ENCODE data around the gene SLC27A2. TPM values are rescaled to one million over a fixed set of nuclear protein-coding genes. Genes with fewer than 3 reads are reported as not detected.

The SLC27A2 gene
- total RNA-seq, 1 donor from 2014 or later: 7.8 TPM

DNA sequence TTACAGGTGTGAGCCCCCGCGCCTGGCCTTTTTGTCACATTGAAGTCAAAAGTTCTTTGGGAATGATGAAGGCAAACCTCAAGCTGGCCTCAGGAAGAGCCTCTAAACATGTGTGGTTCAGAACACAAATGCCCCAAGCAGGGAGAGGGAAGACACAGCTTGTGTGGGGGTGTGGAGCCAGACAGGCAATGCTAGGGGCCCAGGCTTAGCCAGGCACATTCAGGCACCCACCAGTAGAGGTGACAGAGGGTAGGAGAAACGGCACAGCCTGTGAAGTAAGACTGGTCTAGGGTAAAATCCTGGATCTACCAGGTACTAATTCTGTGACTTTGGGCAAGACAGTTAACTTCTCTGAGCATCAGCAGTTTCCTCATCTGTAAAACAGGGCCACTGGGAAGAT lies 80.0 kb downstream of the SLC27A2 start:
- TF ChIP-seq, protein P1, sequence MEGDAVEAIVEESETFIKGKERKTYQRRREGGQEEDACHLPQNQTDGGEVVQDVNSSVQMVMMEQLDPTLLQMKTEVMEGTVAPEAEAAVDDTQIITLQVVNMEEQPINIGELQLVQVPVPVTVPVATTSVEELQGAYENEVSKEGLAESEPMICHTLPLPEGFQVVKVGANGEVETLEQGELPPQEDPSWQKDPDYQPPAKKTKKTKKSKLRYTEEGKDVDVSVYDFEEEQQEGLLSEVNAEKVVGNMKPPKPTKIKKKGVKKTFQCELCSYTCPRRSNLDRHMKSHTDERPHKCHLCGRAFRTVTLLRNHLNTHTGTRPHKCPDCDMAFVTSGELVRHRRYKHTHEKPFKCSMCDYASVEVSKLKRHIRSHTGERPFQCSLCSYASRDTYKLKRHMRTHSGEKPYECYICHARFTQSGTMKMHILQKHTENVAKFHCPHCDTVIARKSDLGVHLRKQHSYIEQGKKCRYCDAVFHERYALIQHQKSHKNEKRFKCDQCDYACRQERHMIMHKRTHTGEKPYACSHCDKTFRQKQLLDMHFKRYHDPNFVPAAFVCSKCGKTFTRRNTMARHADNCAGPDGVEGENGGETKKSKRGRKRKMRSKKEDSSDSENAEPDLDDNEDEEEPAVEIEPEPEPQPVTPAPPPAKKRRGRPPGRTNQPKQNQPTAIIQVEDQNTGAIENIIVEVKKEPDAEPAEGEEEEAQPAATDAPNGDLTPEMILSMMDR (IDR thresholded peaks at IDR 0.05; ENCODE audit: insufficient read depth, low read length, poor library complexity, severe bottlenecking): no peak
- Histone ChIP-seq H3K27me3 (ENCODE audit: control insufficient read depth, insufficient read depth, low read length) (no peaks in the 10 kb centered on the region), H3K4me3 (ENCODE audit: low read depth, low read length) (no peak overlapping the region), H3K36me3 (ENCODE audit: control insufficient read depth, insufficient read depth, low read length) (no peaks in the 10 kb centered on the region)
- no peak for DNase-seq (ENCODE audit: low read depth)

DNA sequence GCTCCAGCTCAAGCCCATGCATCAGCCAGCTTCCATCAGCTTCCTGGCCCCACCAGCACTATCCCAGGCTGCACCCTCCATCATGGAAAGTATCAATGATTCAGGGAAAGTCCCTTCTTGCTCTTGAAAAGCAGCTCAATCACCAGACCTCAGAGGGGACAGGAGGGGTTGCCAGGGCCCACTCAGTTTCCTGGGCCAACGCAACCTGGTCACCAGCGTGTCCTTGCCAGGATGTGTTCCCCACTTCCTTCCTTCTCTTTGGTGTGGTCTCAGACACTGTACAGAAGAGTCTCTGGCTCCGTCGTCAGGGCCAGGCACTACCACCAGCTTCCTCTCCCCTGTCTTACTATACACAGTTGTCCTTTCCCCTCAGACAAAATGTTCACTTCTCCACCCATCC lies 80.5 kb downstream of the SLC27A2 start:
- Histone ChIP-seq H3K4me3 (ENCODE audit: low read depth, low read length) (no peak overlapping the region), H3K36me3 (ENCODE audit: control insufficient read depth, insufficient read depth, low read length) (no peaks in the 10 kb centered on the region), H3K27me3 (ENCODE audit: control insufficient read depth, insufficient read depth, low read length) (no peaks in the 10 kb centered on the region)
- TF ChIP-seq, protein P1 (IDR thresholded peaks at IDR 0.05; ENCODE audit: insufficient read depth, low read length, poor library complexity, severe bottlenecking): no peak
- DNase-seq (ENCODE audit: low read depth): no peak

DNA sequence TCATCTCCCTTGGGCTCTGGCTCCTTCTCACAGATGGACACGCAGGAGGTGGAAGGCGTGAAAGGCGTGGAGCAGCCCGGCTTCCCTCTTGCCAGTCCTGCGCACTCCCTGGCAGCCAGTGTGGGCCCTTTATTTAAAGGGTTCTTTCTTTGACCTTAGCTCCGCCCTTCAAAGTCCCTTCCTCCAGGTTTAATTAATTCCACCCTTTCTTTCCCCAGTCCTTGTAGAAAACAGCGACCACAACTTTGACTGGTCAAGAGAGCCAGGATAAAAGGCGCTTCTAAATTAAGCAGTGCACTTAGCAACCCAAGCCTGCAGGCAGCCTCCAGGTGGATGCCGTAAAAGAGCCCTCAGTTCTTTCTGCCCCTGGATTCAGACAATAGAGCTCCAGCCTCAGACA lies 83.6 kb downstream of the SLC27A2 start, which contains the start of gene HDC:
HDC (minus strand) TSS at position 107 of the 400 bp plus-strand sequence; CDS start at position 4, 103 bp downstream.
- DNase-seq (ENCODE audit: low read depth): no peak
- TF ChIP-seq, protein P1 (IDR thresholded peaks at IDR 0.05; ENCODE audit: insufficient read depth, low read length, poor library complexity, severe bottlenecking): no peak
- Histone ChIP-seq H3K4me3 (ENCODE audit: low read depth, low read length) (no peak within 1 kb of the TSS), H3K27me3 (ENCODE audit: control insufficient read depth, insufficient read depth, low read length) (no peaks in the 10 kb centered on the region), H3K36me3 (ENCODE audit: control insufficient read depth, insufficient read depth, low read length) (no peaks in the 10 kb centered on the region)

DNA sequence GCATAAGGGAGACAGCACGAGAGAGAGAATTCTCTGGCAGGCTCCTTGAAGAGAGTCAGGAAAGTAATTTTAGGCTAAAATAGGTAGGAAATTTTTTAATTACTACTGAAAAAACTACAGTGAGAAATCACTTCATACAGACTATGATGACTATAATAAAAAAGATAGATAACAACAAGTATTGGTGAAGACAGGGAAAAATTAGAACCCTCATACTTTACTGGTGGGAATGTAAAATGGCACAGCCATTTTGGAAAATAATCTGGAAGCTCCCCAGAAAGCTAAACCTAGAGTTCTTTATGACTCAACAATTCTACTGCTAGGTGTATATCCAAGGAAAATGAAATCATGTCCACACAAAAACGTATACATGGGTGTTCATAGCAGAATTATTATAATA lies 85.6 kb downstream of the SLC27A2 start:
- TF ChIP-seq, protein P1 (IDR thresholded peaks at IDR 0.05; ENCODE audit: insufficient read depth, low read length, poor library complexity, severe bottlenecking): no peak
- DNase-seq (ENCODE audit: low read depth): no peak
- H3K36me3 ChIP-seq (ENCODE audit: control insufficient read depth, insufficient read depth, low read length): no peaks in the 10 kb centered on the region
- no peaks in the 10 kb centered on the region for H3K27me3 ChIP-seq (ENCODE audit: control insufficient read depth, insufficient read depth, low read length)
- H3K4me3 ChIP-seq (ENCODE audit: low read depth, low read length): no peak overlapping the region

DNA sequence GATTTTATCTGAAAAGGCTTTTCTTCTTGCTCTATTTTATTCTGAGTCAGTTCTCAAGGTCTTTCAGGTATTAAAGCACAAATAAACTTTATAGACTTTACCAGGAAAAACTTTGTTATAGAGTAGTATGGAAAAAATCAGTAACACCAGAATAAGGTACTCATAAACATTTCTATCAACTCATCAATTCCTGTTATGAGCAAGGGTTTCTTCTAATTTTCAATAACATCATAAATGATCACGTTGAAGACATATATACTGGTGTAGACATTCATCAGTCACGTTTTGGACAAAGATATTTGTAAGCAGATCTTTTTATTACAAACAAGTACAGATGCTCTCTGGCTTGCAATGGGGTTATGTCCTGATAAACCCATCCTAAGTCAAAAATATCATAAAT lies 93.1 kb downstream of the SLC27A2 start:
- no peak for DNase-seq (ENCODE audit: low read depth)
- H3K27me3 ChIP-seq (ENCODE audit: control insufficient read depth, insufficient read depth, low read length): no peaks in the 10 kb centered on the region
- H3K4me3 ChIP-seq (ENCODE audit: low read depth, low read length): no peak overlapping the region
- H3K36me3 ChIP-seq (ENCODE audit: control insufficient read depth, insufficient read depth, low read length): no peaks in the 10 kb centered on the region
- TF ChIP-seq, protein P1 (IDR thresholded peaks at IDR 0.05; ENCODE audit: insufficient read depth, low read length, poor library complexity, severe bottlenecking): no peak

DNA sequence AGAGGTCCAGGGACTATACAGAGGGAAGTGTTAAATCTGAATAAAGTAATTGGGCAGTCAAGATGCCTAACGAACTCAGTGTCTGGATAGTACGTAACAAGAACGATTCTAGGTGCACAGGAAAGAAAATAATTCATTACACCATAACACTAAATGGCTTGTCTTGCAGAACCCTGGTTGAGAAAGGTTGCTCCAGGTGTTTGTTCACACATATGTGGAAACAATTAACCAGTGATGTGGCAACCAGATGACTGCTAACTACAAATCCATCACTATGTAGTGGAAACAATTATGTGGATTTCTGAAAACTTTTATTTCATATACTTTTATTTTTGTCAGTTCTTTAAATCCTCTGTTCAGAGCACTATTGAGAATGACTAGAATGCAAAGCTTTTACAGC lies 93.9 kb downstream of the SLC27A2 start:
- TF ChIP-seq, protein P1 (IDR thresholded peaks at IDR 0.05; ENCODE audit: insufficient read depth, low read length, poor library complexity, severe bottlenecking): no peak
- Histone ChIP-seq H3K27me3 (ENCODE audit: control insufficient read depth, insufficient read depth, low read length) (no peaks in the 10 kb centered on the region), H3K36me3 (ENCODE audit: control insufficient read depth, insufficient read depth, low read length) (no peaks in the 10 kb centered on the region), H3K4me3 (ENCODE audit: low read depth, low read length) (no peak overlapping the region)
- DNase-seq (ENCODE audit: low read depth): no peak
